ENCODE measurements around the gene ZWILCH. TPM values are rescaled to one million over a fixed set of nuclear protein-coding genes. Genes with fewer than 3 reads are reported as not detected.

ZWILCH gene
- total RNA-seq, 2 donors from 2014 or later: 6.1 to 11.4 TPM

- H3K4me1 ChIP-seq (replicated peaks): no peaks in the 10 kb centered on the region
- H3K4me3 ChIP-seq: no peak within 1 kb of the TSS
- no peak for DNase-seq (ENCODE audit: low spot score)
- no peak for TF ChIP-seq POLR2A (IDR thresholded peaks at IDR 0.05)
- no peak for TF ChIP-seq POLR2AphosphoS5 (IDR thresholded peaks at IDR 0.05)
- no peak for TF ChIP-seq CTCF (IDR thresholded peaks at IDR 0.05)
- H3K36me3 ChIP-seq: no peaks in the 10 kb centered on the region
- 65% methylated on average over 14 of the region's 14 CpGs for WGBS
- intact Hi-C loops (cut with DNase I): no loop called here
- H3K27ac ChIP-seq: no peak within 1 kb of the TSS
- no peaks in the 10 kb centered on the region for H3K27me3 ChIP-seq (replicated peaks; ENCODE audit: insufficient read depth)
- no peaks in the 10 kb centered on the region for H3K9me3 ChIP-seq
Measured at GRCh38 chr15:66565741-66566144, 60.6 kb downstream of the ZWILCH start, which contains the start of gene LCTL. Gene LCTL, minus strand, starts transcription at chr15:66565998. Its CDS starts 633 bp downstream, at chr15:66565365.

GRCh38 chr15:66566963-66567531 is 61.9 kb downstream of the ZWILCH start:
- H3K9me3 ChIP-seq: no peaks in the 10 kb centered on the region
- WGBS: 32% methylated on average over 15 of the region's 15 CpGs
- peak in 3 of 4 experiments; percentile 22 to 68 (median 60) for TF ChIP-seq CTCF (IDR thresholded peaks at IDR 0.05)
- no peak for TF ChIP-seq POLR2A (IDR thresholded peaks at IDR 0.05)
- intact Hi-C loops (cut with DNase I): no loop called here
- H3K27me3 ChIP-seq (replicated peaks; ENCODE audit: insufficient read depth): no peaks in the 10 kb centered on the region
- no peak overlapping the region for H3K27ac ChIP-seq
- no peak overlapping the region for H3K4me3 ChIP-seq
- no peaks in the 10 kb centered on the region for H3K4me1 ChIP-seq (replicated peaks)
- peak; percentile 56 for DNase-seq (ENCODE audit: low spot score)
- H3K36me3 ChIP-seq: no peaks in the 10 kb centered on the region

GRCh38 chr15:66567897-66568296 is 62.8 kb downstream of the ZWILCH start:
- Histone ChIP-seq H3K27me3 (replicated peaks; ENCODE audit: insufficient read depth) (no peaks in the 10 kb centered on the region), H3K36me3 (no peaks in the 10 kb centered on the region), H3K9me3 (no peaks in the 10 kb centered on the region), H3K4me3 (no peak overlapping the region), H3K4me1 (replicated peaks) (no peaks in the 10 kb centered on the region), H3K27ac (no peak overlapping the region)
- TF ChIP-seq POLR2AphosphoS5 (IDR thresholded peaks at IDR 0.05) (no peak), CTCF (IDR thresholded peaks at IDR 0.05) (no peak), POLR2A (IDR thresholded peaks at IDR 0.05) (no peak)
- no peak for DNase-seq (ENCODE audit: low spot score)
- intact Hi-C loops (cut with DNase I): no loop called here
- WGBS: 90% methylated on average over 7 of the region's 7 CpGs

GRCh38 chr15:66569461-66570137 is 64.5 kb downstream of the ZWILCH start:
- Histone ChIP-seq H3K36me3 (no peaks in the 10 kb centered on the region), H3K4me1 (replicated peaks) (no peaks in the 10 kb centered on the region), H3K9me3 (no peaks in the 10 kb centered on the region), H3K4me3 (no peak overlapping the region), H3K27me3 (replicated peaks; ENCODE audit: insufficient read depth) (no peaks in the 10 kb centered on the region), H3K27ac (no peak overlapping the region)
- no peak for DNase-seq (ENCODE audit: low spot score)
- 85% methylated on average over 9 of the region's 9 CpGs for WGBS
- intact Hi-C loops (cut with DNase I): no loop called here
- TF ChIP-seq POLR2A (IDR thresholded peaks at IDR 0.05) (no peak), POLR2AphosphoS5 (IDR thresholded peaks at IDR 0.05) (no peak), CTCF (IDR thresholded peaks at IDR 0.05) (no peak)

- TF ChIP-seq CTCF (IDR thresholded peaks at IDR 0.05) (no peak), POLR2AphosphoS5 (IDR thresholded peaks at IDR 0.05) (no peak), POLR2A (IDR thresholded peaks at IDR 0.05) (no peak)
- intact Hi-C loops (cut with DNase I): no loop called here
- H3K27me3 ChIP-seq (replicated peaks; ENCODE audit: insufficient read depth): no peaks in the 10 kb centered on the region
- WGBS: 93% methylated on average over 3 of the region's 3 CpGs
- no peak overlapping the region for H3K4me3 ChIP-seq
- H3K27ac ChIP-seq: no peak overlapping the region
- no peaks in the 10 kb centered on the region for H3K4me1 ChIP-seq (replicated peaks)
- no peak for DNase-seq (ENCODE audit: low spot score)
- H3K36me3 ChIP-seq: no peaks in the 10 kb centered on the region
- no peaks in the 10 kb centered on the region for H3K9me3 ChIP-seq
Measured at GRCh38 chr15:66570327-66570726, 65.2 kb downstream of the ZWILCH start.

All from prostate gland (tissue), 2 donors.